Raji (cell line): ENCODE results near the gene TBX4.

Experiments used
- POLR2A ChIP-seq: IDR thresholded peaks from 2 replicates; pipeline ENCODE4 v1.6.1; 2011; ENCODE audit warnings: low read depth, low read length, control low read depth; ENCODE audit not compliant: insufficient read depth

Gene TBX4

DNA sequence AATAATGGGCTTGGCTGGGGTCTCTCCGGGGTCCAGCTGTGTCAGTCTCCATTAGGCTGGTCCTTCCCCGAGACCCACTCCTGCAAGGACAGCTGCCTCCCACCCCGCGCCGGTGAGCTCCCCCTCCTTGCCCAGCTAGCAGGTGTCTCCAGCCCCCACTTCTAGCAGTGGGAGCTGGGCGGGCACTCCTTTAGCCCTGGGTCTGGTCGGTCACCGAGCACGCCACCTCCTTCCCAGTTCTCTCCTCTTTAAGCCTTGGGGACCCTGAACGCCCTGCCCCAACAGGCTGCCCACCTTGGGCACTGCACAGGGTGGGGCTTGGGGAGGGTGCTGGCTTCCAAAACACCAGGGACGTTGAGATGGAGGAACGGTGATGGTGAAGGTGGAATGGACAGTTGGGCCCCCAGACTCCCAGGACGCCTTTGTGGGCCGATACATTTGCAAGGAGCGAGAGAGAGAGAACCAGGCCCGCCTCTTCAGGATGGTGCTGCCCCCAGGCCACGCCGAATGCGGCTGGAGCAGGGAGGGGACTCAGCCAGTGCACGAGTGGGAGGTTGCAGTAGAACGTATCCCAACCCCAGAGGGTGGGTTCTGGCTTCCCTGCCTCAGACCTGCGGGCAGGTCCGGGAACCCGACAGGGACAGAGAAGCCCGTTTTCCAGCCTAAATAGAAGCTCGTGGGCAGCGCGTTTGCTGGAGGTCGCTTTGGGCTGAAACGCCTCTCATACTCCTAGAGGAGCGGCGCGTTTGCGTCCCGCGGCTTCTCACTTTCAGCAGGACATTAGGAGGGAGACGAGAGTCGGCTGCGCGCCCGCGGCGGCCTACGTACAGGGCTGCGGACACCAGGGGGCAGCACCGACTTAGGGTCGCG is 41.8 kb upstream of the TBX4 start:
- TF ChIP-seq POLR2A = no peak

DNA sequence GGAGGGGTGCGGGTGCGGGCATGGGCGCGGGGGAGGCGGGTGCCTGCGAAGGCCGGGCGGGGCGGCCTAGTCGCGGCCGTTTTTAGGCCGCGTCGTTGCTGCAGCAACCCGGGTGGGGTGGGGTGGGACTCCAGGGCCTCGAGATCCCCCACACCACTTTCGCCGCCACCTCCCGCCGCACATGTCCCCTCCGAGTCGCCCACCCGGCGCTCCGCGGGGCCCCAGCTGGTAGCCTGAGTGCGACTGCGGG is 41.3 kb upstream of the TBX4 start:
- TF ChIP-seq POLR2A = no peak

DNA sequence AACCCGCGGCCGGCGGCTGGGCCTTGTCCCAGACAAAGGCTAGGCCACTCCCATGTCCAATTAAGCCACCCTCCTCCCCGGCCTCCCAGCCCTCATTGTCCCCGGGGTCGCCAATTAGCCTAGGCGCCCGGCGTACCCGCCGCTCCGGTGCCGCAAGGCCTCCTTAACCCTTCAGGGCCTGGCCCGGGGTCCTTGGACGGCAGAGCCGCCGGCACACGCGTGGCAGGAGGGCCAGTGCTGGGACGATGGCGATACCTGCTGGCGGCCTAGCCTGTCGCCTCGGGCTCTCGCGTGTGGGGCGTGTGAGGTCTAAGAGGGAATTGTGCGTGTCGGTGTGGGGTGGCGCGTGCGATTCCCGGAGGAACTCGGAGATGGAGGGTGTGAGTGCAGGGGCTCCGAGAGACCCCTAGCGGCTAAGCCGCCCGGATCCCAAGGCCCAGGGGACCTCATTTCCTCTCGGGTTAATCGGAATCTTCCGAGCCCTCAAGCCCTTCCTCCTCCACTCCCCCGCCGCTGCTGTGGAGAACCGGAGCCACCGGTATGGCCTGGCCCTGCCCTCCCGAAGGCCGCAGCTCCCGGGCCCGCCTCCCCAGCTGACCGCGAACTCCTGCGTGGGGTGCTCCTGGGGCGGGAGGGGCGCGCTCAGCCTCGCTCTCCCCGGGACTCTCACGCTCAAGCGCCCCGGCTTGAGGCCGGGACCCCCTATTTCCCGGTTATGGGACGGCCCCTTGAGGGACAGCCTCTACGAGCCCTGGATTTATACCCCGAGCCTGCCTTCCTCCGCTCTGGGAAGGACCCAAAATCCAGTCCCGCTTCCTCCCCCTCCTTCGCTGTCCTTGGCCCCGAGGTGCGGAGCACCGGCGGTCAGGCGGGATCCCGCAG is 40.7 kb upstream of the TBX4 start:
- TF ChIP-seq POLR2A = no peak

DNA sequence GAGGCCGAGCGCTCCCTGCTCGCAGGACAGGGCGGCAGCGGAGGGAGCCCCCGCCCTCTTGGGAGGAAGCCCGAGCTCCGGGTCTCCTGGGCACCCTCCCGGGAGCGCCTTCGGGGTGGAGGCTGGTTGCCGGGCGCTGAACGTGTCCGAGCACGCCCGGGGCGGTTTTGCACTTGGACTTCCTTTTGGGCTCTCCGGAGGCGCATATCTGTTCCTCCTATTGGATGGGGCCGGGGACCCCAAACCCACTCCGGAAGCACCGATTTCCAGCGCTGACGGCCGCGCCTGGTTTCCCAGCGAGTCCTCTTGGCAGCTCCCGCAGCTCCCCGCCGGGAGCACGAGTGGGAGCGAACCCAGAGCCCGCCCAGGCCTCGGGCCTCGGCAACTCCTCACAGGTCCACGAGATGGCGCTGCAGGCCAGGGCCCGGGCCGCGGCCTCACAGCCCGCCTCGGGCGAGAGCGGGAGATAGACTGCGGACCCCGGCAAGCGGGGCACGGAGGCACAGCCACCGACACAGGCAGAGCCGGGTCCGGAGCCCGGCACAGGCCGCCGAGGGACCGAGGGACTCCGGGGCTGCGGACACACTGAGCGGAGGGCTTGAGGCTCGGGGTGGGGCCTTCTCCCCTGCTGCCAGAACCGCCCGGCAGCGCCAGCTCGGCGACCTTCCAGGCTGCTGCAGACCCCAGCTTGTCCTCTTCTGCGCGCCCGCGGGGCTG is 39.9 kb upstream of the TBX4 start:
- TF ChIP-seq POLR2A = no peak

DNA sequence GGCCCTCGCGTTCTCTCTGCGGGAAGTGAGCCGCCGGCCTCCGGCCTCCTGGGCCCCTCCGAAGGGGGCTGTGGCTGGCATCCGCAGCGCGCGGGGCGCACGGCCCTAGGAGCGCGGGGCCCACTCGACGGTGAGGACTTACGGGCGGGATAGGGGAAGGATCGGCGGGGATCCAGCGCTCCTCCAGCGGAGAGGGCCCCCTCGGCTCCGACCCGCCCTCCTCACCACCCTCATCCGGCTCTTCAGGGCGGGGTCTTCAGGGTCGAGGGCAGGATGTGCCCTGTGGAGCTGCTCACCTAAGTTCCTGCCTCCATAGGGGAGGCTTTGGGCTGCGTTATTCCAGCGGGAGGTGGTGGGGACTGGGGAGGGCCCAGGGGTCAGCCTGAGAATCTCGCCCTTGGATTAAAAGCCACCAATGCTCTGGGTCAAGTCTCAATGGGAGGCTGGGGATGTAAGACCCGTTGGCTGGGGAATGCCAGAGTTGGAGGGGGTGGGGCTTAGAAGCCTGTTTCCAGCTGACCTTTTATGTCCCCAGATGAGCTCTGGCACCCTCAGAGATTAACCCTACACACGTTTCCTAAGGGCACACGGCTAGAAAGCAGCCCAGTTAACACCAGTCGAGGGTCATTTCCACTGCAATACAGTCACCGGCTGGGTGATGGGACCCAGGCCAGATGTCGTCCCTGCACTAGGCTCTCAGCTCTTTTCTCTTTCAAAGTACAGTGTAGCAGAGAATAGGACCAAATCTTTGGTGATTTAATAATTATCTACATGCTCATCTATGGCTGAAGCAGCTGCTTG is 39.2 kb upstream of the TBX4 start:
- TF ChIP-seq POLR2A = no peak

DNA sequence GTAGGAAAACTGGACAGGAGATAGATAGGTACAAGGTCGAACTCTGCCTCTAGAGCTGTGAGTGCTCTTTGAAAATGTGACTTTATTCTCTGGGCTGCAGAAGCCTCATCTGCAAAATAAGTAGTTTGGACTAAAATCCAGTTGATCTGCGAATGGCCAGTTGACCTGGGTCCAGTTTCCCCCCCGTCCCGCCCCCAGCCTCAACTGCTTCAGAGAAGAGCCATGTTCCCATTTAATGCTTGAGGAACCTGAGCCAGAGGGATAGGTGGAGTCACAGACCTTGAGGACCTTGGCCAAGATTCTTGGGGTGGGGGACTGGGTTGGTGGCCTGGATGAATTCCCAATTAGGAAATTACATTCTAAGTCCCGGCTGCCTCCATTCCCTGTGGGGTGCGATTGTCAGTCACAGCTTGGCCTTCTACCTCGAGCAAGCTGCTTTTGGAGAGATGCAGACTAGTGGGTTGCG is 38.5 kb upstream of the TBX4 start:
- TF ChIP-seq POLR2A = no peak

DNA sequence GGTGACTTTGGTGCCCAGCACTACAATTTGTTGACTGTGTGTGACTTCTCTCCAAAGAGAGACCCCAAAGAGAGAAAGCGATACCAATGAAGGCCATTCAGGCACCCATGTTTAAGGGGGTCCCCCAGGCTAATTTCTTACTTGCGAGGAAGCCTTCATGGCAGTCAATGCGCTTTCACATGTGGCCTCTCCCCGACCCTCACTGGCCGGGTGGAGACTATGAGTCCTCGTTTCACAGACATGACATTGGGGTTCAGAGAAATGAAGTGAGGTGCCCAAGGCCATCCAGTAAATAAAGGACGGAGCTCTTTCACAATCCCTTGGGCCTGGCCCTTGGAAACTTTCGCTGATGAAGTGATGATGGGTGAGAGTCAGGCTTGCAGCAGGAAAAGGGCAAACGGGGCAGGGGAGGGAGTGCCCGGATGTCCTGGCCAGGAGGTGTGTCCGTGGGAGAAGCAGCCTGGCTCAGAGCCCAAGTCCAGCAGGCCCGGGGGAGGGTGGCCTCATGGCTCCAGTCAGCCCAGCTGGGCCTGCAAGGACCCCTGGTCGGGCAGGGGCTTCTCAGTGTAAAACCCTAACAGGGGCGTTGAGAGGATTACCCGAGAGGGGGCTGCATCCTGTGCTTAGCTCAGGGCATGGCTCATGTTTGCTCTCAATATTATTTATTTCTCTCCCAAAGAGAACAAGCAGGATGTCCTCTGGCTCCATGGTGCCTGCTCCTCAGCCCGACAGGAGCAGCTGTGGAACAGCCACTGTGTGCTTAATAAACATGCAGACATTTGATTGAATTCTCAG is 37.9 kb upstream of the TBX4 start:
- no peak for TF ChIP-seq POLR2A

DNA sequence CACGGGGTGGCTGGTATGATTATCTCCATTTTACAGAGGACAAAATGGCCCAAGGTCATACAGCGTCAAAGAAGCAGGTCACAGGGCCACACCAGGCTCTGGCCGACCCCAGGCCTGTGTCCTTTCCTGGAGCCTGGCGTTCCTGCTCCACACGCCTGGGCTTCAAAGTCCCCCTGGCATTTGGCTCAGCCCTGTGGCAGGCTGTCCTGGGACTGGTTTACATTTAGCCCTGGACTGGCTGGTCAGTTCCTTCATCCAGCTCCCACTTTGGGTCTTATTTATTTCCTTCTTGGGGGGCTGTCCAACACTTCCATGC is 37.3 kb upstream of the TBX4 start:
- no peak for TF ChIP-seq POLR2A

DNA sequence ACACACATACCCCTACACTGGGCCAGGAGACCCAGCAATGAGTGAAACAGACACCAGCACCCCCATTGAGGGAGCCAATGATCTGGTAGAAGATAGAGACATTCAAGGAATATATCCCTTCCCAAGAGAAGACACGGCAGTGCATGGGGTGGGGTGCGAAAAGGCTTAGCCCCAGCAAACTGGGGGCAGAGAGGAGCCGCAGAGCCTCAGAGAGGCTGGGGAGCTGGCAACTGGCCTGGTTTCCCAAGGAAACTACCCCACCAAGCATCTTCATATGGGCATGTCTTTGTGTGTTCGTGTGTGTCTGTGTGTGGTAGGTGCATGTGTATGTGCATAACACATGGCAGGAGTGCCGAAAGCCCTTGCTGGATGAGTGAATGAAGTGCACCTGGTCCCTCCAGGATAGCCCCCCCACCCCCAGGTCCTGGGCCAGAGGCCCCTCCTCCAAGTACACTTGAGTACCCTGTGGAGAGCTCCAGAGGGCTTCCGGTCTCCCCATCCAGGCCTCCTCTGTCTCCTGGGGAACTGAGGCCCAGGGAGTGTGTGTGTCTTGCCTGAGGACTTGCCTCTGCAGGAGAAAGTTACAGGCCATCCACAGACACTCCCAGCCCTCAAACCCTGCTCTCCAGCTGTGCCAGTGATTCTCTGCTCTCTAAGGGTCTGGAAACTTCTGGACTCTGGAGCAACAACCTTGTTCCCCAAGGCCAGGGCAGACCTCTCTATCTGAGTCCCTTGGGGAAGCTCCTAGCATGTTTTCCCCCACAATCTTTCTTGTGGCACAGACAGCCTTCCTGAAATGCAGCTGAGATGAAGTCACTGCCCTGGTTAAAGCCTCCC is 36.6 kb upstream of the TBX4 start:
- no peak for TF ChIP-seq POLR2A

DNA sequence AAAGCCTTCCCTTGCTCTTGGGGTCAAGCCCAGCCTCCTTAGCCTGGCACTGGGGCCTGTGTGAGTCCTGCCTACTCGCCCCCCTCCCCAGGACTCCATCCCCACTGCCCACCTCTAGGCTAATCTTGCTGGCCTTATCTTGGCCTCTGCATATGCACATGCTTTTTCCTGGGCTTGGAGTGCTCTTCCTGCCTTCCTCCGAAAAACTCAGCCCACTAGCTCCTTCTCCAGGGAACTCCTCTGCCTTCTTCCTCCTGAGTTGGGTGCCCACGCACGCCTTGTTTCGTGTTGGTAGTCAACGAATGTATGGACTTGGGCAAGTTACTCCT is 36.0 kb upstream of the TBX4 start:
- TF ChIP-seq POLR2A = no peak

DNA sequence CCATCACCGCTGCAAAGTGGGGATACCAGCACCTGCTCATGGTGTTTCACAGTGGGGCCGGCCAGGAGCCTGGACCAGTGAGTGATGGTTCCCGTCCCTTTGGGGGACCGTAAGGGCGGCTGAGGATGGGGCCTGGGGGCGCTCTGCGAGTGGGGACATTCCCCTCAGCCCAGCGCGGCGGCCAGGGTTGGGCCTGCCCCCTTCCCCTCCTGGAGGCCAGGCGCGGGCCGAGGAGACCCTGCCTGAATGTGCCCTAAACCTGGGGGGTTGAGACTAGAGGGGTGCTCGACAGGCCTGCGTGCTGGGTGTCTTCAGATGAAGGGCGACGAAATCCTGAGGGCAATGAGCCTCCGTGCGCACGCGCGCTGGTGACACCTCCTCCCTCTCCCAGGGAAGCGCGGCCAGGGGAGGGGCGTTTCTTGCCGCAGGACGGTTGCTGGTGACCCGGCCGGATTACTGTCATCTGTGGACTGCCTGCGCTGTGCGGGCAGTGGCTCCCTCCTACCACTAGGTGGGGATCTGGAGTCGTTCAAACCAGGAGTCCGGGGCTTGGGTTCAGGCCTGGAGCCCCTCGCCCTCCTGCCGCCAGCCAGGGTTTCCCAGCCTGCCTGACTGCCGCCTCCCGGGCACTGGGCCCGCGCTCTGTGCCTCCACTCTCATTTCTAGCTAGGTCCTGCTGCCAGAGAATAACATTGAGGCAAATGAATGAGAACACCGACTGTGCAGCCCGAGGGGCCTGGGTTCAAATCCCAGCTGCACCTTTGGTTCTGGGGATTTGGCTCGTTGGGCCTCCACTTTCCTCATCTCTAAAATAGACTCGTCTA is 35.5 kb upstream of the TBX4 start:
- TF ChIP-seq POLR2A = no peak

DNA sequence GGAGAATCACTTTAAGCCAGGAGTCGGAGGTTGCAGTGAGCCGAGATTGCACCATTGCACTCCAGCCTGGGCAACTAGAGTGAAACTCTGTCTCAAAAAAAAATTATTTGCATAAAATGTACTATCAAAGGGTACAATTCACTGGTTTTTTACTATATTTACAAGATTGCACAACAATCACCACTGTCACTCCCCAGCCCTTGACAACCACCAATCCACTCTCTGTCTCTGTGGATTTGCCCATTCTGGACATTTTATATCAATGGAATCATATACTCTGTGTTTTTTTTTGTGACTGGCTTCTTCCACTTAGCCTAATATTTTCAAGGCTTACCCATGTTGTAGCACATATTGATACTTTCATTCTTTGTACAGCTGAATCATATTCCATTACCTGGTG is 33.8 kb upstream of the TBX4 start:
- no peak for TF ChIP-seq POLR2A

DNA sequence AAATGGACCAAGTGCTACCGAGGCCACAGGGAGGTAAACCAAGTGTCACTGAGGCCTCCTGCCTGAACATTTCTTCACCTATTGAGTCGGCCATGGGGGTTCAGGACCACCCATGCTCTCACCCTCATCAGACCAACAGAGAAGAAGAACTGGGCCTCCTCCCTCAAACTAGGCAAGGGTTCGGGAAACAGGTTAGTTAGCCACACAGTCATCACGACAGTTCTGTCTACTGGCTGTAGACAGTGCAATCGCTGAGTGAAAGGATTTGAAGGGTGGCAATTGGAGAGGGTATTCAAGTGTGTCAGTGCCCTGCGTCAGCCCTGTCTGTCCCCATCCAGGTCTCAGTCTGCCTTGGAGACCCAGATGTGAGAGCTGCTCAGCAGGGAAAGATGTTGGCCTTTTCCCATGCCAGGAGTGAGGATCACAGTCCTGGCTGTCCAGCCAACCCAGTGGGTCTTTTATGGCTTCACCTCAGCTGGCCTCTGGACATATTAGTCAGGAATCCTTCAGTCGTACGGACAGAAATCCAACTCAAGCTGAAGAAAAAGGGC is 32.7 kb upstream of the TBX4 start:
- TF ChIP-seq POLR2A = no peak

DNA sequence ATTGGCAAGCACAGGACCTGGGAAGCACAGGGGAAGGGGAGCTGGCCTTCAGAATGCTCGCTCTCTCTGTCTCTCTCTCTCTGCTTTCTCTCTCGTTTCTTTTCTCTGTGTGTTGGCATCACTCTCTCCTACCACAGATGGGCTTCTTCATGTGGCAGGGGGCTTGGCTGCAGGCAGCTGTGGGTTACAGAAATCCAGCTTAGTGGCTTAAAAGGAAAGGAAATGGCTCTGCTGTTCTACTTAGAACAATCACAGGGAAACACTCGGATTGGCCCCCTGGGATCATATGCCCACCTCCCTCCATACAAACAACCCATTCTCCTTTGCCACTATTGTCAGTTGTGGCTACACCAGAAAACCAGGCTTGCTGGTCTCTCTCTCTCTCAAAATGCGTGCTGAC is 32.2 kb upstream of the TBX4 start:
- no peak for TF ChIP-seq POLR2A
